ENCODE results near the gene CELF4. TPM values are rescaled to one million over a fixed set of nuclear protein-coding genes. Genes with fewer than 3 reads are reported as not detected.

The CELF4 gene
- total RNA-seq, 1 experiment from 2014 or later = not detected

GRCh38 chr18:37391698-37392548 lies 173.7 kb downstream of the CELF4 start:
- DNase-seq (ENCODE audit: low read depth) = no peak

GRCh38 chr18:37391156-37391555 lies 174.4 kb downstream of the CELF4 start:
- no peak for DNase-seq (ENCODE audit: low read depth)

GRCh38 chr18:37390687-37391086 lies 174.9 kb downstream of the CELF4 start:
- DNase-seq (ENCODE audit: low read depth) = no peak

GRCh38 chr18:37389684-37390368 lies 175.8 kb downstream of the CELF4 start:
- DNase-seq (ENCODE audit: low read depth) = no peak

- no peak for DNase-seq (ENCODE audit: low read depth)
Measured at GRCh38 chr18:37389041-37389440, 176.6 kb downstream of the CELF4 start.

GRCh38 chr18:37388413-37388812 lies 177.2 kb downstream of the CELF4 start:
- no peak for DNase-seq (ENCODE audit: low read depth)

GRCh38 chr18:37385846-37386778 lies 179.5 kb downstream of the CELF4 start:
- peak; percentile 35 for DNase-seq (ENCODE audit: low read depth)

- no peak for DNase-seq (ENCODE audit: low read depth)
Measured at GRCh38 chr18:37383846-37384595, 181.6 kb downstream of the CELF4 start.

GRCh38 chr18:37383036-37383785 lies 182.4 kb downstream of the CELF4 start:
- DNase-seq (ENCODE audit: low read depth) = peak; percentile 19

GRCh38 chr18:37381554-37381953 lies 184.0 kb downstream of the CELF4 start:
- no peak for DNase-seq (ENCODE audit: low read depth)

- no peak for DNase-seq (ENCODE audit: low read depth)
Measured at GRCh38 chr18:37380546-37381110, 185.0 kb downstream of the CELF4 start.

- no peak for DNase-seq (ENCODE audit: low read depth)
Measured at GRCh38 chr18:37378336-37379010, 187.1 kb downstream of the CELF4 start.

GRCh38 chr18:37375181-37375580 lies 190.4 kb downstream of the CELF4 start:
- no peak for DNase-seq (ENCODE audit: low read depth)

GRCh38 chr18:37368110-37368954 lies 197.3 kb downstream of the CELF4 start:
- DNase-seq (ENCODE audit: low read depth) = no peak

- peak; percentile 12 for DNase-seq (ENCODE audit: low read depth)
Measured at GRCh38 chr18:37364237-37364636, 201.4 kb downstream of the CELF4 start.

GRCh38 chr18:37362158-37362890 lies 203.3 kb downstream of the CELF4 start:
- no peak for DNase-seq (ENCODE audit: low read depth)

GRCh38 chr18:37361335-37362157 lies 204.1 kb downstream of the CELF4 start:
- no peak for DNase-seq (ENCODE audit: low read depth)
